ENCODE measurements around the gene ASB15. TPM values are rescaled to one million over a fixed set of nuclear protein-coding genes. Genes with fewer than 3 reads are reported as not detected.

The ASB15 gene
- total and polyA plus RNA-seq, 2 of the 8 experiments (the other 6 are each of a cell fraction or from before 2014, with no cell fraction given), result not detected

Other genes with a start within 250 kb of the ASB15 start
- 0.82 and 0.96 TPM in 2 replicates for gene IQUB, start 67.2 kb upstream of the ASB15 start, total RNA-seq (2021; fragmentation: NEBNext Ultra II Directional; extraction: Animal tissue kit (Norgen Biotek cat#: 25700))
- gene IQUB, start 67.2 kb upstream of the ASB15 start, polyA plus RNA-seq (2011; rRNA removed), result 0.08 and 0.12 TPM in 2 replicates
- gene NDUFA5, start 44.0 kb upstream of the ASB15 start, total RNA-seq (2021; fragmentation: NEBNext Ultra II Directional; extraction: Animal tissue kit (Norgen Biotek cat#: 25700)), result 74.9 and 76.3 TPM in 2 replicates
- 3.4 and 7.6 TPM in 2 replicates for gene NDUFA5, start 44.0 kb upstream of the ASB15 start, polyA plus RNA-seq (2011; rRNA removed)
- 0.22 TPM in 1 of 2 replicates, not detected in the other for gene LMOD2, start 54.0 kb downstream of the ASB15 start, total RNA-seq (2021; fragmentation: NEBNext Ultra II Directional; extraction: Animal tissue kit (Norgen Biotek cat#: 25700))
- 0.03 TPM in 1 of 2 replicates, not detected in the other for gene LMOD2, start 54.0 kb downstream of the ASB15 start, polyA plus RNA-seq (2011; rRNA removed)
- 37.1 and 38.9 TPM in 2 replicates for gene WASL, start 147.2 kb downstream of the ASB15 start, total RNA-seq (2021; fragmentation: NEBNext Ultra II Directional; extraction: Animal tissue kit (Norgen Biotek cat#: 25700))
- gene WASL, start 147.2 kb downstream of the ASB15 start, polyA plus RNA-seq (2011; rRNA removed), result 6.0 and 7.7 TPM in 2 replicates
- not detected in 2 replicates for gene HYAL4, start 243.3 kb downstream of the ASB15 start, total RNA-seq (2021; fragmentation: NEBNext Ultra II Directional; extraction: Animal tissue kit (Norgen Biotek cat#: 25700))
- gene HYAL4, start 243.3 kb downstream of the ASB15 start, polyA plus RNA-seq (2011; rRNA removed), result not detected in 2 replicates